ENCODE data around the gene EPHB1. TPM values are rescaled to one million over a fixed set of nuclear protein-coding genes. Genes with fewer than 3 reads are reported as not detected.

Gene EPHB1
- total and polyA plus RNA-seq, 2 of the 13 experiments (the other 11 are each of a cell fraction or from before 2014, with no cell fraction given) = 0.07 to 0.21 TPM

DNA sequence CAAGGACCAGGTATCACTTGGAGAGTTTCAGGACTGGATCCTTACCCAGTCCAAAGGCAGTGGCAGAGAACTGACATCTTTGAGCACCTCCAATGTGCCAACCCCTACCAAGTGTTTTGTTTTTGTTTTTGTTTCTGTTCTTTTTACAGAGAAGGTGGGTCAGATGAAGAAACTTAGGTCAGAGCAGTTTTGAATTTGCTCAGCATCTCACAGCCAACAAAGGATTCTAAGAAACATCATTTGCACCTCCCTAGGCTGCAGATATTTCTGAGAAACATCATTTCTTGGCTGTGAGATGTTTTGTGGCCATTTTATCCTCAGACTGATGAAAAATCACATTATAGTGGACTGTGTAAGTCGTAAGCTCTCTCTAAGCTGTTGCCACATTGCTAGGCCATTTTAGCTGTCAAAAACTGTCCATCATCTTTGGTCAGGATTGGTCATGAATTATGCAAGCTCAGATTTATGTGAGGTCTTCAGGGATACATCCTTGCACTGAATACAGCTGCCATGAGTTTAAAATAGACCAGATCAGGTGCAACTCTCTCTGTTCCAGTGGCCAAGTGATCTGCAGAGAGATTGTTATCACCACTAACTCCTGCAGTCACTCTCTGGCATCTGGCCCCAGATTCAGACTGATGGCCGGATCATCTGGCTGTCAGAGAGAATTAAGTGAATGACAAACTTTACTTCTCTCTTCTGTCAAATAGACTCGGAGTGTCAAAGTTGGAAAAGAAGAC is 341.5 kb downstream of the EPHB1 start:
- TF ChIP-seq POLR2A (IDR thresholded peaks at IDR 0.05; ENCODE audit: insufficient read depth in 1 of 2, low read depth in 2 of 2, low read length in 2 of 2) = no peak
- TF ChIP-seq PHF8 (CRISPR knock-in tag; IDR thresholded peaks at IDR 0.05) = no peak
- no peak for TF ChIP-seq ZNF382 (CRISPR knock-in tag; IDR thresholded peaks at IDR 0.05; ENCODE audit: borderline replicate concordance)
- Histone ChIP-seq H4K20me1 (ENCODE audit: insufficient read depth, low read length) (no peaks in the 10 kb centered on the region), H3K4me3 (replicated peaks in 1 of 3; ENCODE audit: insufficient read depth in 1 of 3, low read depth in 2 of 3, low read length in 3 of 3) (no peak overlapping the region), H3K4me2 (ENCODE audit: low read depth, low read length) (no peak overlapping the region), H3K9ac (ENCODE audit: insufficient read depth, low read depth, low read length) (no peak overlapping the region), H3K27me3 (ENCODE audit: control insufficient read depth in 1 of 2, insufficient read depth in 2 of 2, low read length in 2 of 2) (no peaks in the 10 kb centered on the region), H3K9me3 (ENCODE audit: low read length) (no peaks in the 10 kb centered on the region), H2AFZ (ENCODE audit: low read length) (no peak overlapping the region), H3K36me3 (replicated peaks in 1 of 2; ENCODE audit: control insufficient read depth in 1 of 2, insufficient read depth in 2 of 2, low read length in 2 of 2) (no peaks in the 10 kb centered on the region), H3K27ac (ENCODE audit: extremely low read length, insufficient read depth, low read length) (no peak overlapping the region), H3K4me1 (ENCODE audit: insufficient read depth, low read length) (no peaks in the 10 kb centered on the region), H3K79me2 (ENCODE audit: insufficient read depth, low read length) (no peaks in the 10 kb centered on the region)
- ATAC-seq (no peak), DNase-seq (ENCODE audit: low spot score) (no peak), FAIRE-seq (no peak)
- intact Hi-C loops (cut with micrococcal nuclease; ENCODE audit: unreplicated experiment) = no loop called here
- CTCF ChIA-PET (ENCODE audit: low intra/inter-chr PET ratio, low total read pairs) = no interaction called here
- 0% methylated on average over 3 of the region's 3 CpGs for WGBS (ENCODE audit: low lambda C conversion rate)
- POLR2A ChIA-PET = no interaction called here
- in situ Hi-C loops (cut with HindIII; ENCODE audit: extremely low pct_ligation_motif_present, low pct_unique_long_range_greater_than_20kb) = no loop called here
- BruUV-seq (replicated peaks) = no TSS peak

GRCh38 chr3:135137296-135137695 is 342.2 kb downstream of the EPHB1 start:
- no peak for ATAC-seq
- Histone ChIP-seq H3K4me3 (replicated peaks in 1 of 3; ENCODE audit: insufficient read depth in 1 of 3, low read depth in 2 of 3, low read length in 3 of 3) (no peak overlapping the region), H3K79me2 (ENCODE audit: insufficient read depth, low read length) (no peaks in the 10 kb centered on the region), H3K4me2 (ENCODE audit: low read depth, low read length) (no peak overlapping the region), H3K9me3 (ENCODE audit: low read length) (no peaks in the 10 kb centered on the region), H4K20me1 (ENCODE audit: insufficient read depth, low read length) (no peaks in the 10 kb centered on the region), H3K27ac (ENCODE audit: extremely low read length, insufficient read depth, low read length) (no peak overlapping the region), H3K27me3 (ENCODE audit: control insufficient read depth in 1 of 2, insufficient read depth in 2 of 2, low read length in 2 of 2) (no peaks in the 10 kb centered on the region), H3K4me1 (ENCODE audit: insufficient read depth, low read length) (no peaks in the 10 kb centered on the region), H2AFZ (ENCODE audit: low read length) (no peak overlapping the region), H3K9ac (ENCODE audit: insufficient read depth, low read depth, low read length) (no peak overlapping the region), H3K36me3 (replicated peaks in 1 of 2; ENCODE audit: control insufficient read depth in 1 of 2, insufficient read depth in 2 of 2, low read length in 2 of 2) (no peaks in the 10 kb centered on the region)
- in situ Hi-C loops (cut with HindIII; ENCODE audit: extremely low pct_ligation_motif_present, low pct_unique_long_range_greater_than_20kb) (no loop called here), intact Hi-C loops (cut with micrococcal nuclease; ENCODE audit: unreplicated experiment) (no loop called here)
- no peak for FAIRE-seq
- ChIA-PET POLR2A (no interaction called here), CTCF (ENCODE audit: low intra/inter-chr PET ratio, low total read pairs) (no interaction called here)
- BruUV-seq (replicated peaks) = no TSS peak
- 7% methylated on average over 2 of the region's 2 CpGs for WGBS (ENCODE audit: low lambda C conversion rate)
- DNase-seq (ENCODE audit: low spot score) = no peak
- no peak for TF ChIP-seq PREB (CRISPR knock-in tag; IDR thresholded peaks at IDR 0.05)
- TF ChIP-seq REST (IDR thresholded peaks at IDR 0.05; ENCODE audit: borderline replicate concordance in 1 of 2, low read depth in 1 of 2, low read length in 2 of 2) = no peak
- no peak for TF ChIP-seq GTF3A (CRISPR knock-in tag; conservative IDR thresholded peaks at IDR 0.05)
- TF ChIP-seq, protein P1, sequence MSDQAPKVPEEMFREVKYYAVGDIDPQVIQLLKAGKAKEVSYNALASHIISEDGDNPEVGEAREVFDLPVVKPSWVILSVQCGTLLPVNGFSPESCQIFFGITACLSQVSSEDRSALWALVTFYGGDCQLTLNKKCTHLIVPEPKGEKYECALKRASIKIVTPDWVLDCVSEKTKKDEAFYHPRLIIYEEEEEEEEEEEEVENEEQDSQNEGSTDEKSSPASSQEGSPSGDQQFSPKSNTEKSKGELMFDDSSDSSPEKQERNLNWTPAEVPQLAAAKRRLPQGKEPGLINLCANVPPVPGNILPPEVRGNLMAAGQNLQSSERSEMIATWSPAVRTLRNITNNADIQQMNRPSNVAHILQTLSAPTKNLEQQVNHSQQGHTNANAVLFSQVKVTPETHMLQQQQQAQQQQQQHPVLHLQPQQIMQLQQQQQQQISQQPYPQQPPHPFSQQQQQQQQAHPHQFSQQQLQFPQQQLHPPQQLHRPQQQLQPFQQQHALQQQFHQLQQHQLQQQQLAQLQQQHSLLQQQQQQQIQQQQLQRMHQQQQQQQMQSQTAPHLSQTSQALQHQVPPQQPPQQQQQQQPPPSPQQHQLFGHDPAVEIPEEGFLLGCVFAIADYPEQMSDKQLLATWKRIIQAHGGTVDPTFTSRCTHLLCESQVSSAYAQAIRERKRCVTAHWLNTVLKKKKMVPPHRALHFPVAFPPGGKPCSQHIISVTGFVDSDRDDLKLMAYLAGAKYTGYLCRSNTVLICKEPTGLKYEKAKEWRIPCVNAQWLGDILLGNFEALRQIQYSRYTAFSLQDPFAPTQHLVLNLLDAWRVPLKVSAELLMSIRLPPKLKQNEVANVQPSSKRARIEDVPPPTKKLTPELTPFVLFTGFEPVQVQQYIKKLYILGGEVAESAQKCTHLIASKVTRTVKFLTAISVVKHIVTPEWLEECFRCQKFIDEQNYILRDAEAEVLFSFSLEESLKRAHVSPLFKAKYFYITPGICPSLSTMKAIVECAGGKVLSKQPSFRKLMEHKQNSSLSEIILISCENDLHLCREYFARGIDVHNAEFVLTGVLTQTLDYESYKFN (CRISPR knock-in tag; conservative IDR thresholded peaks at IDR 0.05) = no peak
- no peak for TF ChIP-seq PAF1 (CRISPR knock-in tag; IDR thresholded peaks at IDR 0.05)
- no peak for TF ChIP-seq SOX6 (IDR thresholded peaks at IDR 0.05)
- TF ChIP-seq SOX6 (CRISPR knock-in tag; IDR thresholded peaks at IDR 0.05) = no peak
